Measurements from ENCODE around the gene EIF4E2. TPM values are rescaled to one million over a fixed set of nuclear protein-coding genes. Genes with fewer than 3 reads are reported as not detected.

Gene EIF4E2
- total RNA-seq, 3 donors from 2014 or later, result 31.6 to 57.4 (median 36.1) TPM

GRCh38 chr2:232541195-232541960 is 9.1 kb upstream of the EIF4E2 start:
- peak in 1 of 2 donors; percentile 24 for DNase-seq (ENCODE audit: low spot score in 2 of 2)
- TF ChIP-seq POLR2AphosphoS5 (IDR thresholded peaks at IDR 0.05) (no peak), CTCF (IDR thresholded peaks at IDR 0.05) (no peak), POLR2A (IDR thresholded peaks at IDR 0.05) (no peak)
- H3K27me3 ChIP-seq, result peaks cover 0 to 9% of the 10 kb centered on the region in 2 donors

GRCh38 chr2:232541961-232542714 is 8.4 kb upstream of the EIF4E2 start:
- peak in 1 of 2 donors; percentile 14 for DNase-seq (ENCODE audit: low spot score in 2 of 2)
- no peaks in the 10 kb centered on the region for H3K4me1 ChIP-seq

More at GRCh38 chr2:232541195-232541960, 9.1 kb upstream of the EIF4E2 start:
- Histone ChIP-seq H3K27ac (no peak overlapping the region), H3K9me3 (peaks cover 0 to under 1% of the 10 kb centered on the region in 2 donors), H3K36me3 (no peaks in the 10 kb centered on the region), H3K4me3 (no peak overlapping the region), H3K4me1 (no peaks in the 10 kb centered on the region)
- intact Hi-C loops (cut with DNase I; ENCODE audit: low total_unique reads), result no loop called here

GRCh38 chr2:232542715-232543467 is 7.6 kb upstream of the EIF4E2 start:
- H3K9me3 ChIP-seq, result no peaks in the 10 kb centered on the region
- peaks cover 0 to 9% of the 10 kb centered on the region in 2 donors for H3K27me3 ChIP-seq
- no peak for TF ChIP-seq POLR2A (IDR thresholded peaks at IDR 0.05)
- TF ChIP-seq POLR2AphosphoS5 (IDR thresholded peaks at IDR 0.05), result no peak
- no peak for TF ChIP-seq CTCF (IDR thresholded peaks at IDR 0.05)
- no peaks in the 10 kb centered on the region for H3K36me3 ChIP-seq
- no peaks in the 10 kb centered on the region for H3K4me1 ChIP-seq
- no peak overlapping the region for H3K4me3 ChIP-seq
- intact Hi-C loops (cut with DNase I; ENCODE audit: low total_unique reads), result no loop called here
- DNase-seq (ENCODE audit: low spot score in 2 of 2), result peak in 1 of 2 donors; percentile 47
- no peak overlapping the region for H3K27ac ChIP-seq

More at GRCh38 chr2:232541961-232542714, 8.4 kb upstream of the EIF4E2 start:
- Histone ChIP-seq H3K36me3 (no peaks in the 10 kb centered on the region), H3K9me3 (no peaks in the 10 kb centered on the region), H3K27me3 (peaks cover 0 to 9% of the 10 kb centered on the region in 2 donors), H3K4me3 (no peak overlapping the region), H3K27ac (no peak overlapping the region)
- intact Hi-C loops (cut with DNase I; ENCODE audit: low total_unique reads), result no loop called here
- TF ChIP-seq POLR2AphosphoS5 (IDR thresholded peaks at IDR 0.05) (no peak), CTCF (IDR thresholded peaks at IDR 0.05) (no peak), POLR2A (IDR thresholded peaks at IDR 0.05) (no peak)

- Histone ChIP-seq H3K27ac (no peak overlapping the region), H3K4me1 (no peaks in the 10 kb centered on the region), H3K36me3 (no peaks in the 10 kb centered on the region), H3K4me3 (no peak overlapping the region), H3K27me3 (peaks cover 0 to 9% of the 10 kb centered on the region in 2 donors), H3K9me3 (no peaks in the 10 kb centered on the region)
- TF ChIP-seq POLR2A (IDR thresholded peaks at IDR 0.05) (no peak), CTCF (IDR thresholded peaks at IDR 0.05) (no peak), POLR2AphosphoS5 (IDR thresholded peaks at IDR 0.05) (no peak)
- intact Hi-C loops (cut with DNase I; ENCODE audit: low total_unique reads), result no loop called here
- DNase-seq (ENCODE audit: low spot score in 2 of 2), result no peak
These were observed 7.0 kb upstream of the EIF4E2 start for GRCh38 chr2:232543491-232543890.

All from breast epithelium (tissue), 4 donors.